SK-N-MC (cell line): Measurements from ENCODE around the gene SGSM1.

Experiments
- EZH2 ChIP-seq: fragments of 200-600 bp; sonication (generic); IDR thresholded peaks from one replicate; pipeline ENCODE4 v1.6.1; 2017; ENCODE audit warnings: antibody characterized with exemption
- FOXP2 ChIP-seq: optimal IDR thresholded peaks from 2 replicates; pipeline ENCODE3; 2011; ENCODE audit warnings: mild to moderate bottlenecking, moderate library complexity; ENCODE audit not compliant: insufficient read depth; ENCODE audit errors: extremely low read length, control extremely low read depth
- POLR2AphosphoS5 ChIP-seq: IDR thresholded peaks from 2 replicates; pipeline ENCODE4 v1.6.1; 2012; ENCODE audit warnings: mild to moderate bottlenecking, low read depth, low read length, borderline replicate concordance

GRCh38 chr22:24791362-24791761 is 14.6 kb upstream of the SGSM1 start:
- TF ChIP-seq EZH2 = no peak
- no peak for TF ChIP-seq FOXP2
- TF ChIP-seq POLR2AphosphoS5 = no peak
